Renal pelvis (tissue), 4 donors: ENCODE data around the gene BCHE. TPM values are rescaled to one million over a fixed set of nuclear protein-coding genes. Genes with fewer than 3 reads are reported as not detected.

Source experiments
- DNase-seq: peaks from one replicate; pipeline ENCODE4 v3.0.0-alpha.2; 2013
- polyA plus RNA-seq, 3 donors: library from polyadenylated mRNA; unstranded; fragments of 120-200 nt; gene quantifications; one replicate each; pipeline ENCODE4 v1.2.1, GENCODE V29; 2013; ENCODE audit not compliant: insufficient read length in 3 of 3

Gene BCHE
- polyA plus RNA-seq, 3 donors, result 6.3 to 10.7 (median 6.3) TPM

DNA sequence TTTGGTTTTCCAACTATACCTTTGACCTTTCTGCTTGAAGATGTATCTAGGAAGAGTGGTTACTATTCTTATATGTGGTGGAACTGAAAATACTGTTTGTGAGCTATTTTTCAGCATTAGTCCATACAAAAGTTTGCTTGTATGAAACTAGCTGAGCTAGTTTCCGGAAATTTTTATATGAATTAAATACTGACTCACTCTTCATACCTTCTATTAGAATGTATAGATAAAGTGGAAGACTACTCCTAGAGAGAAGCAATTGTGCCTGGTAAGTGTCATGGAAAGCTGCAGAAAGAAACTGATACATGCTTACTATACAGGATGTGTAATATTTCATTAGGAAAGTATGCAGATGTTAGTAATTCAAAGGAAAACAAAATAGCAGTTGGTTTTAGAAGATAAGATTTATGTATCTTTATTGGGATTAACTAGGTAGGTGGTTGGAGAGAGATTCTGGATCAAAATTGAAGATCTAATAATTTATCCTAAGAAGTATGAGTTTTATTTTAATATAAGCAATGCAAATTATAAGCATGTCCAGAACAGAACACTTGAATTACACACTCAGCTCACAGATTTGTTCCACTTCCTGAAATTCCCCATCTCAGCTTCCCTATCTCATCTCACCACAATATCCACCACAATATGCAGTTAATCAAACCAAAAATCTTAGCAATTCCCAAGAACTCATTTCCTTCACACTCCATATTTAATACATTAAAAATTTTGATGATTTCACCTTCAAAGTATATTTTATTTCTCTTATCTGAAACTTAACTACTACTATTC lies 82.8 kb downstream of the BCHE start:
- DNase-seq, result no peak

- no peak for DNase-seq
These were observed 83.7 kb downstream of the BCHE start for GRCh38 chr3:165753560-165753959.

GRCh38 chr3:165751637-165752036 lies 85.6 kb downstream of the BCHE start:
- no peak for DNase-seq

GRCh38 chr3:165749821-165750220 lies 87.4 kb downstream of the BCHE start:
- no peak for DNase-seq

- no peak for DNase-seq
These were observed 88.0 kb downstream of the BCHE start for GRCh38 chr3:165749241-165749640.

DNA sequence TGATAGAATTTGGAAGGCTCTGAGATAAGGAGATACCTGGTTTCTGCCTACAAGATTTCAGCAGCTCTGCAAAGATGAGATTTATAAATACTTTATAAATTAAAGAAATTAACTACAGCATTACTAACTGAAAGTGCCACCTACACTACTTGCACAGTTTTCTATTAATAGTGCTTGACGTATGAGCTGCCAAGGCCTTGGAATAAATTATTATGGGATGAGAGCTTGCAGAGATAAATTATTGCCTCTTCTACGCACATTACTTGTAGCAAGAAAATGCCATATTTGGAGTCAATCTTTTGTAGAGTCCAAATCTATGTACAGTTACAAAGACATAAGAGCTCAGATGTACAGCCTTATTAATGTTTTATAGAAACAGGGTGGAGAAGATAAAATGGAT lies 89.1 kb downstream of the BCHE start:
- DNase-seq, result no peak

GRCh38 chr3:165746874-165747273 lies 90.3 kb downstream of the BCHE start:
- DNase-seq, result no peak

GRCh38 chr3:165744025-165744424 lies 93.2 kb downstream of the BCHE start:
- DNase-seq, result no peak

DNA sequence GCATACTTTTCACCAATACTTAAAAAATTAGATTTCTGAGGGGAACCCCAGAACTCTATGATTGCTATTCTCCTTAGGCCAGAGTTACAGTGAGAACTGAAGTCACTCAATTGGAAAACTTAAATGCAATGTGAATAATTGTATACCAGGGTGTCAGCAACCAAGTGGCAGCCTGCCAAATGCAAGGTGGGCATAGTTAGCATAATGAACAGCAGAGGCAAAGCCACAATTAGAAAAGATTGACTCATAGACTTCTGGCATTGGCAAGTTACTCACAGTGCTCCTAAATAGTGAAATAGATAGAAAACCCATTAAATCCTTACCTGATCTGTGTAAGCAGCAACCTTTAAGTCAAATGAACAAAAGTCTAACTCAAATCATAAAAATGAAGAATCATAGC lies 94.9 kb downstream of the BCHE start:
- peak; percentile 4 for DNase-seq

- DNase-seq, result no peak
These were observed 107.5 kb downstream of the BCHE start for GRCh38 chr3:165729756-165730155.

DNA sequence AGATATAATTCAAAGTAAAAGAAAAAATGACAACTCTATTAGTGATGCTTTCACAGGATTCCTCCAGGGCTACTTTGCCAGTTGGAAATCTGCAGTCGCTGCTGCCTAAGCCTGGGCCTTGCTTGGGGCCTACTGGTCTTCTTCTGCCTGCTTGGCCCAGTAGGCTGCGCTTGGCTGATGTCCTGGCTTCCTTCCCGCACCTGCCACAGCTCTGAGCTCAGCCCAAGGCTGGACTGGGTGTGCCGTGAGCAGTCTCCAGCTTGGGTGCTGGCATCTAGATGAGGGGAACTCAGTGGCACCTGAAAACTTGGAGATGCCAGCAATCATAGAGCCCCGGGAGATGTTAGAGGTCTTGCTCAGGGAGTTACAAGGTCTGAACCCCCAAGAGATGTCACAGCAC lies 108.3 kb downstream of the BCHE start:
- DNase-seq, result no peak

- DNase-seq, result no peak
These were observed 111.9 kb downstream of the BCHE start for GRCh38 chr3:165725296-165725695.
